ENCODE data around the gene LAMC3.

Gene LAMC3

DNA sequence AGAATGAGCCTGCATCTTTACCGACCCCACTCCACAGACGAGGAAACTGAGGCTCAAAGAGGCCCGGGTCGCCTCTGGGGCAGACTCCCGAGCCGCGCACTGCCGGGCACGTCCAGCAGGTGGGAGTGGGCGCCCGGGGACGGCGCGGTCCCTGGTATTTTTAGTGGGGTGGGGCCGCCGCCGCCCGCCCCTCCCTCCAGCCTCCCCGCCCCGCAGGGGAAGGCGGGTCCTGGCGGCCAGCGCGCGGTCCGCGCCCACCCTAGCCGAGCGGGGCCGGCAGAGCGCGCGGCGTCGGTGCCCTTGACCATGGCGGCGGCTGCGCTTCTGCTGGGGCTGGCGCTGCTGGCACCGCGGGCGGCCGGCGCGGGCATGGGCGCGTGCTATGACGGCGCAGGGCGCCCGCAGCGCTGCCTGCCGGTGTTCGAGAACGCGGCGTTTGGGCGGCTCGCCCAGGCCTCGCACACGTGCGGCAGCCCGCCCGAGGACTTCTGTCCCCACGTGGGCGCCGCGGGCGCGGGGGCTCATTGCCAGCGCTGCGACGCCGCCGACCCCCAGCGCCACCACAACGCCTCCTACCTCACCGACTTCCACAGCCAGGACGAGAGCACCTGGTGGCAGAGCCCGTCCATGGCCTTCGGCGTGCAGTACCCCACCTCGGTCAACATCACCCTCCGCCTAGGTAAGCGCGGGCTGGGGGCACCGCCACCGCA lies at the start of gene LAMC3:
Gene LAMC3 (plus strand): TSS at position 266 of the 710 bp plus-strand sequence. CDS start 41 bp downstream, at position 307.
- no peak for DNase-seq

- DNase-seq, result no peak
Measured at GRCh38 chr9:130959809-130960334, 49.1 kb upstream of the LAMC3 start.

DNA sequence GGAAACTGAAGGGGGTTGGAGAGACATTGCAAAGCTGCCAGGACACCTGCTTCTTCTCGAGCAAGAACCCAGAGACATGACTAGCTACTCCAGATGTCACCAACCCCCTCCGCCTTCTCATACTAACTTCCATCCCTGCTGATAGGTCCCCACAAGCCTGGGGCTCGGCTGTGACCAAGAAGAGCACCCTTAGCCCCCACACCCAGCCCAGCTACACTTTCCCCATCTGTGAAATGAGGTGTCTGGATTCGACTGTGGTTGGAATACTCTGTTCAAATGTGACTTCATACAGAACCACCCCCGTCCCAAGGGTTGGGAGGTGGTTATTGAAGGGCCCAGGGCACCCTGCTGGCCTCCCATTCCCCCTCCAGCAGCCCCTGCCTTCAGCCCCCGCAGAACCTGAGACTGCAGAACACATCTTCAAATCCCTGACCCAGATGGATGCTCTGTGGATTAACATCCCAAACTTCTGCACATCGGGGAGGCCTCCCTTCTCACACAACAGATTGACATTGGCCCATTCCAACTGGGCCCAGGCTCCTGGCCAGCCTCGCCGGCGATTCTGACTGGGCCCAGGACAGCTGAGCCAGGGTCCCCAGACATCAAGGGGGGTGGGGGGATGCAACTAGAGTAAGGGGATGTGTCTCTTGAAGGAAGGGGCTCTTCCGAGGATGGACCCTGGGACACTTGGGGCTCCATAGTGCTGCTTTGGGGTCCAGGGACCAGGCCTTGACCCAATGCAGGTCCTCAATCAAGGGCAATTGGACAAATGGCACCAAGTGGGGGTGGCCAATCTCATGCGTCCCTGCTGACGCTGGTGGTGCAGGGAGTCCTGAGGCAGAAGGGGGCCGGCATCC lies 48.2 kb upstream of the LAMC3 start:
- no peak for DNase-seq

- DNase-seq, result no peak
Measured at GRCh38 chr9:130961511-130962300, 47.3 kb upstream of the LAMC3 start.

DNA sequence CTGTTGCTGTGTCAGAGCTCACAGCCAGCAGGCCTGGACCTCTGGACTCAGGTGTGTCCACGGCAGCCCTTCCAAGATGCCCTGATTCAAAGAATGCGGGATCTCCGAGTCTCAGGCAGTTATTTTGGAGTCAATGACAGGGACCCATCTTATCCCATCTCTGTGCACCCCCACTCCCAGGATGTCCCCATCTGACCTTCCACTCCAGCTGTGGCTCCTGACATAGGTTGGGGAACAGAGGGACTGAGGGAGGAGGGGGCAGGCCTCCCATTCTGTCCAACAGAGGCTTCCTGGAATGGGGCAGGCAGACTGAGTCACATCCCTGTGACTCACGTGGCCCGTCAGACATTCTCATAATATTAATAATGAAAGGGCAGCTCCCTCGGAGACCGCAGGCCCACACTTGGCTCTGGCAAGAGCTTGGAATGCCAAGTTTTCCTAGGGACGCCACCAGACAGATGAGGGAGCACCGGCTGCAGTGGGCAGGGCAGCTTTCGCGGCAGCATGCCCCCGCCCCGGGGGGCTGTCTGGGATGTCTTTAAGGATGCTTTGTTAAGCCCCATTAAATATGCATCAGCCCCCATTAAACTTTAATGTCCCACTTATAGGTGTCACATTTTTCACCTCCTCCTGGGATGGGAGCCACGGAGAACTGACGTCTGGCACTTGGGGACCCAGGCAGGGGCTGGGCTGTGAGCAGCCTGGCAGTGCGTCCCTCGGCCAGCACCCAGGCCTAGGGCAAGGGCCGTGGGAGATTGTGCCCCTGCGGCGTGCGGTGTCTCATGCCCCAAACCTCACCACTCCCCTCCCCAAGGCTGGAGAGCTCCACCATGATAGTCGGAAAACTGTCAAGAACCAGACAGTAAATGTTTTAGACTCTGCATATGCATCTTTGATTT lies 46.3 kb upstream of the LAMC3 start:
- DNase-seq, result peak; percentile 95

GRCh38 chr9:130963337-130963908 lies 45.6 kb upstream of the LAMC3 start:
- no peak for DNase-seq

- no peak for DNase-seq
Measured at GRCh38 chr9:130963916-130964315, 45.1 kb upstream of the LAMC3 start.

- DNase-seq, result no peak
Measured at GRCh38 chr9:130965680-130966079, 43.3 kb upstream of the LAMC3 start.

DNA sequence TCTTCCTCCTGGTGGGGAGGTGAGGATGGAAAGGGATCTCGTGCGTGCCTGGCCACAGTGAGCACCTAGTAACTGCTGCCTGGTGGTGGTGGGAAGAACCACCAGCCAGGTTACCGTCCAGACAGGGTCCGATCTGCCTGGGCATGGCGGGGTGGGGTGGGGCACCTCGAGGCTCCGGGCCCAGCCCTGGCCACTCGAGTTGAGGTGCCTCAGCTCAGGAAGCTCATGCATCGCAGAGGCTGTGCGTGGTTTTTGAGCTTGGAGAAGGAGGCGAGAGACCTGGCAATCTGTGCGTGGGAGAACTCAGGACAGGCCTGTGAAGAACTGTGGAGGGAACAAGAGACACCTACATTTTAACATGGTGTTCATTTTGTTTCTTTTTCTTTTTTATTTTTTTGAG lies 38.9 kb upstream of the LAMC3 start:
- no peak for DNase-seq

DNA sequence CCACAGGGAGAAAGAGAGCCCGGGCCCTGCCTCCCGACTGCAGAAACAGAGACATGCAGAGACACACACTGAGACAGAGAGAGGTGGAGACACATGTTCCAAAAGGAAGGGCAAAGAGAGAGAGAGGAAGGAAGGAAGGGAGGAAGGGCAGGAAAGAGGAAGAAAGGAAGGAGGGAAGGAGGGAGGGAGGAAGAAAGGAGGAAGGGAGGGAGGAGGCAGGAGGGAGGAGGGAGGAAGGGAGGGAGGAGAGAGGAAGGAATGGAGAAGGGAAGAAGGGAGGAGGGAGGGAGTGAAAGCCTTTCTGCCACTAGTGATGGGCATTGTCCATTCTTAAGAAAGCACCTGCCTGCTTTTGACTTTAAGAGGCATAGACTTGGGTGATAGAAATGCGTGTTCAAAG lies 38.1 kb upstream of the LAMC3 start:
- DNase-seq, result no peak

DNA sequence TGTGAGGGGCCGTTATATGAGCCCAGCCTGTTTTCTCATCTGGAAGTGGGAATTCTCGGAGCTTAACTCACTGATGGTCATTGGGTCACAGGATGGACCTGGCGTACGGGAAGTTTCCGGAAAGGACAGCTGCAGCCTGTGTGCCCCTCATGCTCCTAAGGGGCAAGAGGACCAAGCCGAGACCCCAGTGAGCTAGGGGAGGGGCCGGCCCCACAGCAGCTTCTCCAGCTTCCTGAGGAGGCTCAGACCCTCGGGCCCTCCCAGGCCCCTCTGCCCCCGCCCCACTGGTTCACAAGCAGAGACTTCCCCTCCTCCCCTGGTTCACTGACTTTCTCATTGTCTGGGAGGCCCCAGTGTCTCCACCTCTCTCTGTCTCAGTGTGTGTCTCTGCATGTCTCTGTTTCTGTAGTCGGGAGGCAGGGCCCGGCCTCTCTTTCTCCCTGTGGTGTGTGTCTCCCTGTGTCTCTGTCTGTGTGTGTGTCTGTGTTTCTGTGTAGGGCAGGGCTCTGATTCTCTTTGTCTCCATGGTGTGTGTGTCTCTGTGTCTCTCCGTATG lies 37.6 kb upstream of the LAMC3 start:
- DNase-seq, result no peak

DNA sequence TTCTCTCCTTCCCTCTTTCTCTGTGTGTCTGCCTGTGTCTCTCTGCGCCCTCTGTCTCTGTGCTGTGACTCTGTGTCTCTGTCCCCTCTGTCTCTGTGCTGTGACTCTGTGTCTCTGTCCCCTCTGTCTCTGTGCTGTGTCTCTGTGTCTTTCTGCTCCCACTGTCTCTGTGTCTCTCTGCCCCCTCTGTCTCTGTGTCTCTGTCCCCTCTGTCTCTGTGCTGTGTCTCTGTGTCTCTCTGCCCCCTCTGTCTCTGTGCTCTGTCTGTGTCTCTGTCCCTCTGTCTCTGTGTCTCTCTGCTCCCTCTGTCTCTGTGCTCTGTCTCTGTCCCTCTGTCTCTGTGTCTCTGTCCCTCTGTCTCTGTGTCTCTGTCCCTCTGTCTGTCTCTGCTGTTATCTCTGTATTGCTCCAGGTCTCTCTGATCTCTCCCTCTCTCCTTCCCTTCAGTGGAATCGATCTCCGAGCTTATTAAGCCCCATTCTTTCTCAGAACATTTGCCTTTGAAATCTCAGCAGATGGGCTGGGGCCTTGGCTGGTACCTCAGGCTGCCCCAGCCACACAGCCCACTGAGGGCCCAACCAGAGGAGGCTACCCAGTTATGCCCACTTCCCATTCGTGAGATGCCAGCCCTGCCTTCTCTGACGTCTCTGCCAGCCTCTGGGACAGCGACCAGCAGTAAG lies 36.6 kb upstream of the LAMC3 start:
- no peak for DNase-seq

GRCh38 chr9:130972957-130973685 lies 35.9 kb upstream of the LAMC3 start:
- DNase-seq, result no peak

DNA sequence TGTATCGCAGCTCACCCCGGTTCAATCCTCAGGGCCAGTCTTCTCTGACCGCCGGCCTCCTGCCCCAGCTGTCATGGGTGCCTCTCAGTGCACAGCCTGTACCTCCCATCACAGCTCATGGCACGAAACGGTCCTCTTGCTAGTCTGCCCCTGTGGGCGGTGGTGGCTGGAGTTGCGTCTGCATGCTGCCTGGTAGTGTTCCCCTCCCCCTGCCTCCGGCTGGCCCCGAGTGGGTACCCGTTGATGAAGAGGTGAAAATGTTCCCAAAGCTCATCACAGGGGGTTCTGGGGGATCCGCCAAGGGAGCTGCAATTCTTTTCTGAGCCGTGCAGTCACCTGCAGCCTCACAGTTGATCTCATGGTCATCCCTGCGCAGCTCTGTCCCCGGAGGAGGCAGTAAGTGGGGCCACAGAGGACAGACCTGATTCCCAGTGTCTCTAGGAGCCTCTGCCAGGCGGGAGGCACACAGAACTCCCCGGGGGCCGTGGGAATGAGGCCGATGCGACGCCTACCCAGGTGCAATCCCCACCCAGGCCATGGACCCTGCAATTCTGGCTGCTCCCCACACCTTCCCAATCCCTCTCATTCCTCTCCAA lies 35.2 kb upstream of the LAMC3 start:
- no peak for DNase-seq

GRCh38 chr9:130974697-130975096 lies 34.3 kb upstream of the LAMC3 start:
- DNase-seq, result no peak

DNA sequence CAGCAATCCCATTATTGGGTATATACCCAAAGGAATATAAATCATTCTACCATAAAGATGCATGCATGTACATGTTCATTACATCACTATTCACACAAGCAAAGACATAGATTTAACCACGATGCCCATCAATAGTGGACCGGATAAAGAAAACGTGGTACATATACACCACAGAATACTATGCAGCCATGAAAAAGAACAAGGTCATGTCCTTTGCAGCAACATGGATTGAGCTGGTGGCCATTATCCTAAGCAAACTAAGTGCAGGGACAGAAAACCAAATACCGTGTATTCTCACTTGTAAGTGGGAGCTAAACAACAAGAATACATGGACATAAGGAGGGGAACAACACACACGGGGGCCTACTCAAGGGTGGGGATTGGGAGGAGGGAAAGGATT lies 33.8 kb upstream of the LAMC3 start:
- DNase-seq, result no peak

GRCh38 chr9:130975932-130976841 lies 32.8 kb upstream of the LAMC3 start:
- DNase-seq, result no peak

GRCh38 chr9:130977811-130978221 lies 31.2 kb upstream of the LAMC3 start:
- DNase-seq, result no peak

Data from HCEC 1CT (cell line).